Naive thymus-derived CD4-positive, alpha-beta T cell (primary cell): ENCODE measurements around the gene AXL. TPM values are rescaled to one million over a fixed set of nuclear protein-coding genes. Genes with fewer than 3 reads are reported as not detected.
"Not testable (repeated sequence)": the region's sequence is repeated elsewhere in the genome, so short reads cannot be mapped to it uniquely, and the experiment has no call there.

Experiments used
- ATAC-seq: fragments of 150-1000 bp; cut with Tn5 transposase; 2 replicates; pipeline ENCODE4 v1.10.0; 2021; ENCODE audit warnings: mild to moderate bottlenecking, moderate library complexity
- CTCF ChIA-PET: fragments of 350-600 bp; sonication (Branson Sonifier 250); formaldehyde crosslinking; loops from one replicate; lab custom pipeline; 2021; ENCODE audit warnings: antibody characterized with exemption; lab: Charles Lee
- POLR2A ChIA-PET: fragments of 350-600 bp; sonication (Branson Sonifier 250); formaldehyde crosslinking; loops from one replicate; lab custom pipeline; 2021; ENCODE audit warnings: antibody characterized with exemption, inconsistent platforms; lab: Charles Lee
- DNase-seq, 9 donors: peaks; one replicate each; pipeline versions ENCODE4 v3.0.0 to v3.0.0-alpha.2; 2020 to 2022; ENCODE audit warnings: mixed read lengths in 1 of 9
- H3K27ac ChIP-seq: one replicate; pipeline ENCODE4 v1.7.0; 2013; ENCODE audit warnings: mild to moderate bottlenecking, low read depth, low read length, moderate library complexity
- H3K27me3 ChIP-seq, 2 donors: one replicate each; pipeline ENCODE4 v1.7.0; 2013; ENCODE audit warnings: low read length in 2 of 2, mild to moderate bottlenecking in 2 of 2, moderate library complexity in 2 of 2; ENCODE audit not compliant: control insufficient read depth in 2 of 2, insufficient read depth in 2 of 2
- H3K36me3 ChIP-seq, 3 experiments: 1 replicate in 2 of 3; 2 replicates in 1 of 3; pipeline ENCODE4 v1.7.0; 2013; ENCODE audit warnings: low read length in 3 of 3, mild to moderate bottlenecking in 3 of 3, moderate library complexity in 1 of 3; ENCODE audit not compliant: insufficient read depth in 3 of 3, control insufficient read depth in 2 of 3
- H3K4me1 ChIP-seq, 2 donors: one replicate each; pipeline ENCODE4 v1.7.0; 2013; ENCODE audit warnings: low read length in 2 of 2, mild to moderate bottlenecking in 2 of 2, moderate library complexity in 1 of 2; ENCODE audit not compliant: control insufficient read depth in 2 of 2, insufficient read depth in 2 of 2
- H3K4me3 ChIP-seq: 2 replicates; pipeline ENCODE4 v1.7.0; 2013; ENCODE audit warnings: mild to moderate bottlenecking, low read length
- H3K9me3 ChIP-seq, 3 experiments: 1 replicate in 2 of 3; 2 replicates in 1 of 3; pipeline ENCODE4 v1.7.0; 2013; ENCODE audit warnings: low read length in 3 of 3; ENCODE audit not compliant: control insufficient read depth in 2 of 3
- H3K27ac Mint-ChIP-seq, 9 donors: one replicate each; pipeline ENCODE4 v1.8.0; 2020 to 2022; ENCODE audit warnings: mixed read lengths in 9 of 9, mild to moderate bottlenecking in 8 of 9, moderate library complexity in 5 of 9, inconsistent platforms in 2 of 9
- H3K27me3 Mint-ChIP-seq, 5 donors: one replicate each; pipeline ENCODE4 v1.8.0; 2021 to 2022; ENCODE audit warnings: mixed read lengths in 5 of 5, mild to moderate bottlenecking in 1 of 5
- H3K36me3 Mint-ChIP-seq, 5 donors: one replicate each; pipeline ENCODE4 v1.8.0; 2020 to 2022; ENCODE audit warnings: mixed read lengths in 5 of 5, mild to moderate bottlenecking in 3 of 5, inconsistent platforms in 1 of 5
- H3K4me1 Mint-ChIP-seq, 7 donors: one replicate each; pipeline ENCODE4 v1.8.0; 2020 to 2022; ENCODE audit warnings: mixed read lengths in 7 of 7, mild to moderate bottlenecking in 3 of 7, inconsistent platforms in 1 of 7
- H3K4me3 Mint-ChIP-seq, 10 donors: one replicate each; pipeline ENCODE4 v1.8.0; 2020 to 2022; ENCODE audit warnings: mild to moderate bottlenecking in 10 of 10, mixed read lengths in 10 of 10, moderate library complexity in 6 of 10, inconsistent platforms in 2 of 10
- H3K9me3 Mint-ChIP-seq, 11 donors: one replicate each; pipeline ENCODE4 v1.8.0; 2020 to 2022; ENCODE audit warnings: mixed read lengths in 11 of 11, mild to moderate bottlenecking in 4 of 11, inconsistent platforms in 1 of 11, moderate library complexity in 1 of 11
- intact Hi-C, 2 donors: fragments of 100-400 bp; cut with micrococcal nuclease; formaldehyde crosslinking; loops; one replicate each; pipeline ENCODE4 v1.15.1; 2023
- polyA plus RNA-seq, 2 donors: library from polyadenylated mRNA; unstranded; fragments of 300-500 nt; fragmentation: Illumina TruSeq; gene quantifications; one replicate each; pipeline ENCODE4 v1.2.3, GENCODE V29; 2021
- total RNA-seq, 6 experiments: library from RNA in 5 of 6; stranded (reverse) in 5 of 6; gene quantifications; 1 replicate in 5 of 6; 2 replicates in 1 of 6; pipeline ENCODE4 v1.2.3 and lab custom pipeline; 2021 to 2026

Gene AXL
- total and polyA plus RNA-seq, 7 experiments from 2014 or later: 0.12 to 0.54 (median 0.24) TPM; not detected in 1

DNA sequence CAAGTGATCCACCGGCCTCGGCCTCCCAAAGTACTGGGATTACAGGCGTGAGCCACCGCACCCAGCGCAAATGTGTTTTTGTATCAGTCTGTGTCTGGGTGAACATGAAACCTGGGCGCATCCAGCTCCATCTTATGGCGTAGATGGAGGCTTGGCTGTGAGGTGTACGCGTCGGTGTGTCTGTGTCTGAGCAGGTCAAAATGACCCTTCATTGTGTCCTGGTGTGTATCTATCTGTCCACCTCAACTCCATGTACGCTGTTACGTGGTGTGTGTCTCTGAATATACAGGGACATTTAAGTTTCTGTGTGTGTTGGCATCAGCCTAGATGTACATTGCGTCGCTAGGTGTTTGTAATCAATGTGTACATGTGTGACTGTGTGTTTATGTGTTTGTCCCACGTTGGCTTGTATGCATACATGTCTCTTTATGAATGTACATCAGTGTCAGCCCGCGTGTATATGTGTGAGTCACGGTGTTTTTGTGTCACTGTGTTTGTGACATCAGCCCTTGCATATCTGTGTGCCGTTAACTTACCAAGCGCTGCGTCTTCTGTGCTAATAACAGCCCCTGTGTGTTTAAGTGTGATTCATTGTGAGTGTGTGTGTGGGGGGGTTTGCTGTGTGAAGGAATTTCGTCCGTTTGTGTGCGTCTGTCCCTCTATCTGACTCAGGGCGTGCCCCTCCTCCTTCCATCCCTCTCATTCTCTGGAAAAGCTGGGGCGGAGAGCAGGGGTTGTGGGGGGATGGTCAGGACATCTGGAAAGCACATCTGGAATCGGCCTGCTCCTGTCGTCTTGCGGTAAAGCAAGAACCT lies 6.4 kb downstream of the AXL start:
- no peaks in the 10 kb centered on the region for H3K36me3 ChIP-seq
- intact Hi-C loops: loop anchor here (1.0 to 2.0 kb wide), 3 partner anchors 21 to 37 kb away; no protein-coding TSS in a partner anchor
- H3K4me3 ChIP-seq: peak overlapping the region; percentile 58
- DNase-seq (peak in 4 of 9 donors; percentile 10 to 36 (median 14)), ATAC-seq (peak; percentile 48)
- Mint-ChIP-seq H3K27me3 (peaks cover 6 to 21% (median 11%) of the 10 kb centered on the region in 5 donors), H3K36me3 (peaks cover 0 to 2% (median 0%) of the 10 kb centered on the region in 5 donors), H3K4me1 (peaks cover 5 to 21% (median 16%) of the 10 kb centered on the region in 7 donors), H3K4me3 (peak overlapping the region; percentile 75 to 93 (median 85)), H3K9me3 (peaks cover 0 to 2% (median 0%) of the 10 kb centered on the region in 11 donors), H3K27ac (peak overlapping the region; percentile 74 to 94 (median 84))
- peaks cover 7 to 11% of the 10 kb centered on the region in 2 donors for H3K4me1 ChIP-seq
- peak overlapping the region; percentile 51 for H3K27ac ChIP-seq
- H3K9me3 ChIP-seq: no peaks in the 10 kb centered on the region
- POLR2A ChIA-PET: interaction anchor here (0.6 to 2.9 kb wide), 8 partner anchors 21 to 685 kb away, joined by 3 to 24 read pairs (median 3); partner anchors contain the start of gene HNRNPUL1
- CTCF ChIA-PET: interaction anchor here (0.6 to 0.7 kb wide), 2 partner anchors 78 to 250 kb away, joined by 3 to 5 read pairs; no protein-coding TSS in a partner anchor
- H3K27me3 ChIP-seq: no peaks in the 10 kb centered on the region

DNA sequence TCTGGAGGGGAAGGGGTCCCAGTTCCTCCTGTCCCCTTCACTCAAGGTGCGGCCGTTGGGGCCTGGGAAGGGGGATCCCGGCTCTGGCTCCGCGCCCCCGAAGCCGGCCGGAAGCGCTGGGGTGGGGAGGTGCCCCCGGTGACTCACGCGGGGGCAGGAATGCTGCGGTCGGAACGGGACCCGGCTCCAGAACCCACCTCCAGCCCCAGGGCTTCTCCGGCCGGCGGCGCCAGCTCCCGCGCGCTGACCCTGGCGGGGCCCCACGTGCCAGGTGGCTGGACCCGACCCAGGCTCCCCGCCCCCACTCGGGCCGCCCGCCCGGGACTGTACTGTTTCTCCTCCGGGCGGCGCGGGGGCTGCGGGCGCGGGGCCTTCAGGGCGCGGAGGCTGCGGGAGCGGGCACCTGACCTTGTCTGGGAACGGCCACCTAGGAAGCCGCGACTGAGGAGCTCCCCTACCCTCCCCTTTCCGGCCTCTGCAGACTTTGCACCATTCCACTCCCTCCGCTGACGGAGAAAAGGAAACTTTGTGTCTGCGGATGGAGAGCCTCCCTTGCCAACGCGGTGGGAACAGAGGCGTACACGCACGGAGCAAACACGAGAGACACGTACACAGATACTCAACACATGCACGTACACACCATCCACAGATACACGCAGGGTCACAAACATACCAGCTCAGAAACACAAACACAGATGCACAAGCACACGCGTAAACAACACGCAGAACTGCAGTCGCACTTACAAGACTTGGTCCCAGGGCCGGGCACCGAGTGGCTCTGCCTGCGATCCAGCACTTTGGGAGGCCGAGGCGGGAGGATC lies 7.2 kb downstream of the AXL start:
- Mint-ChIP-seq H3K9me3 (peaks cover 0 to 2% (median 0%) of the 10 kb centered on the region in 11 donors), H3K4me3 (peak overlapping the region; percentile 82 to 96 (median 90)), H3K27ac (peak overlapping the region; percentile 31 to 90 (median 88)), H3K27me3 (peaks cover under 1 to 14% (median 5%) of the 10 kb centered on the region in 5 donors), H3K36me3 (peaks cover 0 to 2% (median 0%) of the 10 kb centered on the region in 5 donors), H3K4me1 (peaks cover 5 to 21% (median 16%) of the 10 kb centered on the region in 7 donors)
- intact Hi-C loops: loop anchor here (1.0 to 2.0 kb wide), 3 partner anchors 22 to 37 kb away; no protein-coding TSS in a partner anchor
- CTCF ChIA-PET: interaction anchor here (0.7 kb wide), 1 partner anchor 77 kb away, joined by 3 read pairs; no protein-coding TSS in a partner anchor
- POLR2A ChIA-PET: interaction anchor here (0.6 to 2.9 kb wide), 7 partner anchors 22 to 686 kb away, joined by 3 to 24 read pairs (median 3); partner anchors contain the start of gene HNRNPUL1
- Histone ChIP-seq H3K9me3 (no peaks in the 10 kb centered on the region), H3K27me3 (no peaks in the 10 kb centered on the region), H3K27ac (peak overlapping the region; percentile 51), H3K4me3 (peak overlapping the region; percentile 58), H3K4me1 (peaks cover 7 to 11% of the 10 kb centered on the region in 2 donors), H3K36me3 (no peaks in the 10 kb centered on the region)
- DNase-seq: peak; percentile 18 to 66 (median 47)
- peak; percentile 69 for ATAC-seq

DNA sequence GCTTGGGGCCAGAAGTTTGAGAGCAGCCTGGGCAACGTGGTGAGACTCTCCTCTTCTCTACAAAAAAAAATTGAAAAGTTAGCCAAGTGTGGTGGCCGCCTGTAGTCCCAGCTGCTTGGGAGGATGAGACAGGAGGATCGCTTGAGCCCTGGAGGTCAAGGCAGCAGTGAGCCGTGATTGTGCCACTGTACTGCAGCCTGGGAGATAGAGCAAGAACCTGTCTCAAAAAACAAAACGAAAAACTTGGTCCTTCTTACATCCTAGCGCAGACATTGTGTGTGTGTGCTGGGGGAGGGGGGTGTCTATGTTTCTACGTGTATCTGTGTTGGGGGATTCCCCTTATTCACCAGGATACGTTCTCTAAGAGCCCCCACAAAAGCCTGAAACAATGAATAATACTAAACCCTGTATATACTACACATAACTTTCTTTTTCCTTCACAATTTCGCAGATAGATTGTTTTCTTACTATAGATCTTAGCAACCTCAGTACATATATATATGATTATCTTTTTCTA lies 7.9 kb downstream of the AXL start:
- H3K4me1 ChIP-seq: peaks cover 7 to 11% of the 10 kb centered on the region in 2 donors
- no peaks in the 10 kb centered on the region for H3K9me3 ChIP-seq
- Mint-ChIP-seq H3K9me3 (peaks cover 0 to 2% (median 0%) of the 10 kb centered on the region in 11 donors), H3K27me3 (peaks cover 0 to 12% (median 5%) of the 10 kb centered on the region in 5 donors), H3K4me1 (peaks cover 5 to 21% (median 16%) of the 10 kb centered on the region in 7 donors), H3K36me3 (peaks cover 0 to 2% (median 0%) of the 10 kb centered on the region in 5 donors), H3K27ac (peak overlapping the region; percentile 31 to 90 (median 83)), H3K4me3 (peak overlapping the region; percentile 82 to 96 (median 90))
- POLR2A ChIA-PET: interaction anchor here (1.0 to 2.9 kb wide), 5 partner anchors 32 to 456 kb away, joined by 3 to 24 read pairs (median 4); partner anchors contain the start of gene HNRNPUL1
- H3K4me3 ChIP-seq: peak overlapping the region; percentile 58
- CTCF ChIA-PET: no interaction called here
- ATAC-seq (no peak), DNase-seq (peak in 1 of 9 donors; percentile 33)
- H3K27me3 ChIP-seq: no peaks in the 10 kb centered on the region
- peak overlapping the region; percentile 51 for H3K27ac ChIP-seq
- intact Hi-C loops: loop anchor here (1.0 to 2.0 kb wide), 3 partner anchors 23 to 36 kb away; no protein-coding TSS in a partner anchor
- H3K36me3 ChIP-seq: no peaks in the 10 kb centered on the region

DNA sequence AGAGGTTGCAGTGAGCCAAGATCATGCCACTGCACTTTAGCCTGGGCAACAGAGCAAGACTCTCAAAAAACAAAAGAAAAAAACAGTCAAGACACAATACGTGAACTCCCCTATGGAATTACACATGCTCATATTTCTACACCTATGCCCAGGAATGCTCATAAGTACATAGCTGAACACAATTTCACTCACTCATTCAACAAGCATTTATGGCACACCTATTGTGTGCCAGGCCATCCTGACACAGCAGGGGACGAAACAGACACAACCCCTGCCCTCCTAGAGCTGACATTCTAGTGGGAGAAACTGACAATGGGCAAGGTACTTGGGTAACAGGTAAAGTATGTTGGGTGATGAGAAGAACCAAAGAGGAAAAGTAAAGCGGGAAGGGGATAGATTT lies 9.5 kb downstream of the AXL start:
- intact Hi-C loops: no loop called here
- no peak overlapping the region for H3K4me3 Mint-ChIP-seq
- Histone ChIP-seq H3K4me3 (no peak overlapping the region), H3K4me1 (peaks cover 7 to 11% of the 10 kb centered on the region in 2 donors), H3K27me3 (no peaks in the 10 kb centered on the region), H3K36me3 (no peaks in the 10 kb centered on the region), H3K27ac (no peak overlapping the region), H3K9me3 (no peaks in the 10 kb centered on the region)
- CTCF ChIA-PET: interaction anchor here (0.6 to 1.0 kb wide), 2 partner anchors 26 to 27 kb away, joined by 4 to 6 read pairs; no protein-coding TSS in a partner anchor
- peaks cover 0 to 2% (median 0%) of the 10 kb centered on the region in 5 donors for H3K36me3 Mint-ChIP-seq
- ATAC-seq (no peak), DNase-seq (no peak)
- POLR2A ChIA-PET: interaction anchor here (0.8 kb wide), 2 partner anchors 22 to 32 kb away, joined by 4 read pairs; no protein-coding TSS in a partner anchor
- peak overlapping the region in 2 of 9 donors; percentile 29 to 48 for H3K27ac Mint-ChIP-seq
- H3K9me3 Mint-ChIP-seq: peaks cover 0 to 2% (median 0%) of the 10 kb centered on the region in 11 donors
- peaks cover 5 to 21% (median 16%) of the 10 kb centered on the region in 7 donors for H3K4me1 Mint-ChIP-seq
- peaks cover 0 to 5% (median 3%) of the 10 kb centered on the region in 5 donors for H3K27me3 Mint-ChIP-seq

DNA sequence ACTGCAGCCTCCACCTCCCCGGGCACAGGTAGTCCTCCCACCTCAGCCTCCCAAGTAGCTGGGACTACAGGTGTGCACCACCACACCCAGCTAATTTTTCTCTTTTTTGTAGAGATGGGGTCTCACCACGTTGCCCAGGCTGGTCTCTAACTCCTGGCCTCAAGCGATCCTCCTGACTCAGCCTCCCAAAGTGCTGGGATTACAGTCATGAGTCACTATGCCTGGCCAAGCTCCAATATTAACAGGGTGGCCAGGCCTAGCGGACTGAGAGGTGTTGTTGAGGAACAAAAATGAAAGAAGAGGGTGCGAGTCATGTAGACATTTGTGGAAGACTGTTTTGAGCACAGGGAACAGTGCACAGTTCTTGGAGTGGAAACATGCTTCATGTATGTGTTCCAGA lies 10.3 kb downstream of the AXL start:
- CTCF ChIA-PET: interaction anchor here (1.0 kb wide), 1 partner anchor 27 kb away, joined by 4 read pairs; no protein-coding TSS in a partner anchor
- ATAC-seq, H3K27me3 ChIP-seq, H3K9me3 Mint-ChIP-seq, H3K4me3 ChIP-seq, H3K36me3 ChIP-seq, DNase-seq, H3K9me3 ChIP-seq, H3K4me3 Mint-ChIP-seq, H3K27ac ChIP-seq, H3K36me3 Mint-ChIP-seq, H3K27ac Mint-ChIP-seq, intact Hi-C loops, H3K27me3 Mint-ChIP-seq: not testable (repeated sequence)
- POLR2A ChIA-PET: interaction anchor here (0.8 kb wide), 1 partner anchor 22 kb away, joined by 4 read pairs; no protein-coding TSS in a partner anchor
- H3K4me1 Mint-ChIP-seq: peaks cover 5 to 18% (median 16%) of the 10 kb centered on the region in 7 donors
- peaks cover 7 to 11% of the 10 kb centered on the region in 2 donors for H3K4me1 ChIP-seq
